ENCODE data around the gene DENND2C.
"Not testable (repeated sequence)": the region's sequence is repeated elsewhere in the genome, so short reads cannot be mapped to it uniquely, and the experiment has no call there.

The DENND2C gene

DNA sequence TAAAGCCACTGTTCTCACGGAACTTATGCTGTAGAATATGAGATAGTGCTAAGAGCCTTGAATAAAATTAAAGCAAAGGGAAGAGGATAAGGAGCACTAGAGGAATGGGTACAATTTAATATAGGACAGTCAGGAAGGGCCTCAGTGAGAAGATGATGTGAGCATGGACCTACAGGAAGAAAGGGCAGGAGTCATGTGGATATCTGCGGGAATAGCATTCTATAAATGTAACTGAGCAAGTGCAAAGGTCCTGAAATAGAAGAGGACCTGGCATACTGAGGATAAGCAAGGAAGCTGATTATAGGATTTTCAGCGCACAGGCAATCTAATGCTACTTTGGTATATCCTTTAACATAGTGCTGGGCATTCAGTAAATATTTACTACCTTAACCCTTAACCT, 75.8 kb downstream of the DENND2C start:
- Histone ChIP-seq H3K36me3 (ENCODE audit: control insufficient read depth, insufficient read depth, low read length, severe bottlenecking) (peaks cover 32% of the 10 kb centered on the region), H3K9me3 (ENCODE audit: control insufficient read depth, low read length) (no peaks in the 10 kb centered on the region), H3K9ac (ENCODE audit: low read length) (no peak overlapping the region), H3K27me3 (replicated peaks; ENCODE audit: control insufficient read depth, insufficient read depth, low read length) (no peaks in the 10 kb centered on the region), H3K4me1 (ENCODE audit: control insufficient read depth, insufficient read depth, low read length) (peaks cover 2% of the 10 kb centered on the region), H3K4me3 (ENCODE audit: low read length) (no peak overlapping the region)
- no peak for DNase-seq (ENCODE audit: low read depth)

DNA sequence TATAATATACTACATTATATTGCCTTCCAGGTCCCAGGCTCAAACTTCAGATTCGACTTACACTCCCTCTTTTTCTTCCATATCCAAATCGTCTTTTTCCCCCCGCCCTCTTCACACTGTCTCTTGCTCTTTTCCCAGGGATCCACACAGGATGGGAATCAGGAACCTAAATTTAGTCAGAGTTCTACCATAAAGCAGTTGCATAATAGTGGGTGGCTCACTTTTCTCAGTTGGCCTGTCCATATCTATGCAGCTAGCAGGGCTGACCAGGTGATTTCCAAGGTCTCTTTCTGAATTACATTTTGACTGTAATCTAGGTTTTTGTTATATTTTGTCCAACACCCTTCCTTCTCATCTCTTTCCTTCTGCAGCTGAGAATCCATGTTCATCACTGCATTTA, 80.7 kb downstream of the DENND2C start:
- Histone ChIP-seq H3K9ac (ENCODE audit: low read length) (no peak overlapping the region), H3K36me3 (ENCODE audit: control insufficient read depth, insufficient read depth, low read length, severe bottlenecking) (peaks cover 14% of the 10 kb centered on the region), H3K9me3 (ENCODE audit: control insufficient read depth, low read length) (no peaks in the 10 kb centered on the region), H3K27me3 (replicated peaks; ENCODE audit: control insufficient read depth, insufficient read depth, low read length) (no peaks in the 10 kb centered on the region), H3K4me3 (ENCODE audit: low read length) (no peak overlapping the region), H3K4me1 (ENCODE audit: control insufficient read depth, insufficient read depth, low read length) (no peaks in the 10 kb centered on the region)
- no peak for DNase-seq (ENCODE audit: low read depth)

DNA sequence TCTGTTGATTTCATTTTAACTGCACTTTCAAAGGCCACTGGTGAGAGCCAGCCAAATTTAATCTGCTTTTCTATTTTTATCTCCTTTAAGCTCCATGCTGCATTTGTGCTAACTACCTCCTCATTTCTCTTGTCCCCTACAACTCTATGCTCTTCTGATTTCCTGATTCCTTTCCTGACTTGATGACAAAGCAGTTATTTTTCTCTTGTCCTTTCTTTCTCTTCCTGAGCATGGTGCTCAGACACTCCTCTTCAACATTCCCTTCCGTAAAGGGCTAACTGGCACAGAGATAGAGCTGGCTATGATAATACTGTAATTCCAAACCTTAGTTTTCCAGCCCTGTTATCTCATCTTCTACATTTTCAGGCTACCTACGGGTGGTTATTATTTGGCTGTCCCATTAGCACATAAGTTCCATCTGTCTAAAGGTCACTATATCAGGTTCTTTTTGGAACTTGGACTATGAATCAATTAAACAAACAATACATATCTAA, 81.6 kb downstream of the DENND2C start:
- no peak for DNase-seq (ENCODE audit: low read depth)
- H3K4me3 ChIP-seq (ENCODE audit: low read length), result no peak overlapping the region
- H3K4me1 ChIP-seq (ENCODE audit: control insufficient read depth, insufficient read depth, low read length), result no peaks in the 10 kb centered on the region
- no peaks in the 10 kb centered on the region for H3K9me3 ChIP-seq (ENCODE audit: control insufficient read depth, low read length)
- no peaks in the 10 kb centered on the region for H3K27me3 ChIP-seq (replicated peaks; ENCODE audit: control insufficient read depth, insufficient read depth, low read length)
- peaks cover 7% of the 10 kb centered on the region for H3K36me3 ChIP-seq (ENCODE audit: control insufficient read depth, insufficient read depth, low read length, severe bottlenecking)
- no peak overlapping the region for H3K9ac ChIP-seq (ENCODE audit: low read length)

DNA sequence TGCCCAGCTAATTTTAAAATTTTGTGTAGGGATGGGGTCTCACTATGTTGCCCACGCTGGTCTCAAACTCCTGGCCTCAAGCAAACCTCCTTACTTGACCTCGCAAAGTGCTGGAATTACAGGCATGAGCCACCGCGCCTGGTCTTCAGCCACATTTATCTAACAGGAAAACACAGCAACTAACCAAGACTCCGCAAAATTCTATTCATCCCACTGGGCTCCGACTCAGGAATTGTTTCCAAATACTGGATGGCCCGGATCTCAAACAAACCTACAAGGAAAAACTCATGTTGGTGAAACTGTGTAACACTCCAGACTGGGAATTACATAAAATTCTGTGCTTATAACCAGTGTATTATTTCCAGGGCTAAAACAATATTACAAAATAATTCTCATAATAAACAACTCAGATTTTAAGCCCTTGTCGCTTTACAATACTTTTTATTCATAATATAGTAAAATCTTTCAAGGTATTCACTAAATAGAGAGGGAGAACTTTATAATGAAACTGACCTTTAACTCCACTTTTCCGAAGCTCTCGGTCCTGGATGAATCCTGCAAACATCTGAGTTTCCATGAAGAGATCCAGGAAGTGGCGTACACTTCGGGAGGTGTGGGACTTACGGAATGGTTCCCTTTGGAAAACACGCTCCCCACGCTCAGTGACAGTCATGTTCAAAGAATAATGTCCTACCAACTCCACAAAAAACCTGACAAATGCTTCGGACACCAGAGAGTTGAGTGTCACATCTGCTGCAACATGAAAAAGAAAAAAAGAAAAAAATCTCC, 82.5 kb downstream of the DENND2C start:
- no peak overlapping the region for H3K9ac ChIP-seq (ENCODE audit: low read length)
- H3K4me1 ChIP-seq (ENCODE audit: control insufficient read depth, insufficient read depth, low read length), result peaks cover under 1% of the 10 kb centered on the region
- H3K9me3 ChIP-seq (ENCODE audit: control insufficient read depth, low read length), result no peaks in the 10 kb centered on the region
- DNase-seq (ENCODE audit: low read depth), result no peak
- H3K36me3 ChIP-seq (ENCODE audit: control insufficient read depth, insufficient read depth, low read length, severe bottlenecking), result peaks cover 3% of the 10 kb centered on the region
- no peaks in the 10 kb centered on the region for H3K27me3 ChIP-seq (replicated peaks; ENCODE audit: control insufficient read depth, insufficient read depth, low read length)
- no peak overlapping the region for H3K4me3 ChIP-seq (ENCODE audit: low read length)

- H3K27me3 ChIP-seq (replicated peaks; ENCODE audit: control insufficient read depth, insufficient read depth, low read length), result no peaks in the 10 kb centered on the region
- H3K4me3 ChIP-seq (ENCODE audit: low read length), result no peak overlapping the region
- peaks cover 3% of the 10 kb centered on the region for H3K36me3 ChIP-seq (ENCODE audit: control insufficient read depth, insufficient read depth, low read length, severe bottlenecking)
- H3K9ac ChIP-seq (ENCODE audit: low read length), result no peak overlapping the region
- DNase-seq (ENCODE audit: low read depth), result no peak
- peaks cover 8% of the 10 kb centered on the region for H3K4me1 ChIP-seq (ENCODE audit: control insufficient read depth, insufficient read depth, low read length)
- no peaks in the 10 kb centered on the region for H3K9me3 ChIP-seq (ENCODE audit: control insufficient read depth, low read length)
Measured at GRCh38 chr1:114586513-114587047, 83.3 kb downstream of the DENND2C start.

- DNase-seq (ENCODE audit: low read depth), result peak; percentile 44
- Histone ChIP-seq H3K9me3 (ENCODE audit: control insufficient read depth, low read length) (no peaks in the 10 kb centered on the region), H3K36me3 (ENCODE audit: control insufficient read depth, insufficient read depth, low read length, severe bottlenecking) (no peaks in the 10 kb centered on the region), H3K27me3 (replicated peaks; ENCODE audit: control insufficient read depth, insufficient read depth, low read length) (no peaks in the 10 kb centered on the region), H3K9ac (ENCODE audit: low read length) (no peak overlapping the region), H3K4me3 (ENCODE audit: low read length) (no peak overlapping the region), H3K4me1 (ENCODE audit: control insufficient read depth, insufficient read depth, low read length) (peaks cover 17% of the 10 kb centered on the region)
Measured at GRCh38 chr1:114585231-114585630, 84.6 kb downstream of the DENND2C start.

DNA sequence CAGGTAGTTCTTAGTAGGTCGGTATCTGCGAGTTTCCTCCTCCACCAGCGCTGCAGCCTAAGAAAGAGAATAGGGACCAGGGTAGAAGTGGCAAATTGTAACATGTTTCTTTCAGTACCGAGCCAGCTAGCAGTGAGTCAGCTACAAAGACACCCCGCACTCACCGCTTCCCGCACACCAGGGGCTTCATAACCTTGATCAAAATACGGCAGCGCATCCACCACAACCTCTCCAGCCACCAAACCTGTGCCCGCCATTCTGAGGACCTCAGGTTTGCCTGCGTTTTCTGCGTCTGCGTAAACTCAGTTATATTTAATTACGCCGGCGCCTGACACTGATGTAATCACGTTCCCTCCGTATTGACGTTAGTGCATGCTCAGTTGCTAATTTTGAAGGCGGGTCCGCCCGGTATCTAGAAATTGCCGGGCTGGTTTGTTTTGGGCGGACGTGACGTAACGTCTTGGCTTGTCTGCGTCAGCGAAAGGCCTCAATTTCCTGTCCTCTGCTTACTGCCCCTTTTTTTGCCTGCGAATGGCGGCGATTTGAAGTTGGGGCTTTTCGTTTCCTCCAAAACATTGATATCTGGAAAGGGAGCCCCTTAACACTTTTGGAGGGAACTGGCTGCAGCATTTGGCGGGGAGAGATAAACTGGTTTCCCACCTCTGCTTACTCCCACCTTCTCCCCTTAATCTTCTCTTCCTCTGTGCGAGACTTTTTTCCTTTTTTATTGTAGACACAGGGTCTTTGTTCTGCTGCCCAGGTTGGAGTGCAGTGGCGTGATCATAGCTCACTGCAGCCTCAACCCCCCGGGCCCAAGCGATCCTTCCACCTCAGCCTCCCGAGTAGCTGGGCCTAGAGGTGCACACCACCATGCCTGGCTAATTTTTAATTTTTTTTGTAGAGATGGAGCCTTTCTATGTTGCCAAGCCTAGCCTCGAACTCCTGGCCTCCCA, 88.2 kb downstream of the DENND2C start, which contains the start of gene BCAS2:
BCAS2 (minus strand) TSS at position 281 of the 953 bp plus-strand sequence; CDS start at position 257, 24 bp downstream.
- H3K9me3 ChIP-seq (ENCODE audit: control insufficient read depth, low read length), result no peaks in the 10 kb centered on the region
- peaks cover 18% of the 10 kb centered on the region for H3K4me1 ChIP-seq (ENCODE audit: control insufficient read depth, insufficient read depth, low read length)
- H3K27me3 ChIP-seq (replicated peaks; ENCODE audit: control insufficient read depth, insufficient read depth, low read length), result no peaks in the 10 kb centered on the region
- H3K9ac ChIP-seq (ENCODE audit: low read length), result peak within 1 kb of the TSS; percentile 89
- H3K36me3 ChIP-seq (ENCODE audit: control insufficient read depth, insufficient read depth, low read length, severe bottlenecking), result peaks cover 24% of the 10 kb centered on the region
- H3K4me3 ChIP-seq (ENCODE audit: low read length), result peak within 1 kb of the TSS; percentile 94
- DNase-seq (ENCODE audit: low read depth), result peak; percentile 99

GRCh38 chr1:114574365-114574764, 95.5 kb downstream of the DENND2C start:
- Histone ChIP-seq H3K9me3 (ENCODE audit: control insufficient read depth, low read length) (no peaks in the 10 kb centered on the region), H3K9ac (ENCODE audit: low read length) (no peak overlapping the region), H3K4me3 (ENCODE audit: low read length) (no peak overlapping the region), H3K4me1 (ENCODE audit: control insufficient read depth, insufficient read depth, low read length) (no peaks in the 10 kb centered on the region), H3K36me3 (ENCODE audit: control insufficient read depth, insufficient read depth, low read length, severe bottlenecking) (peaks cover 81% of the 10 kb centered on the region), H3K27me3 (replicated peaks; ENCODE audit: control insufficient read depth, insufficient read depth, low read length) (no peaks in the 10 kb centered on the region)
- DNase-seq (ENCODE audit: low read depth), result no peak

DNA sequence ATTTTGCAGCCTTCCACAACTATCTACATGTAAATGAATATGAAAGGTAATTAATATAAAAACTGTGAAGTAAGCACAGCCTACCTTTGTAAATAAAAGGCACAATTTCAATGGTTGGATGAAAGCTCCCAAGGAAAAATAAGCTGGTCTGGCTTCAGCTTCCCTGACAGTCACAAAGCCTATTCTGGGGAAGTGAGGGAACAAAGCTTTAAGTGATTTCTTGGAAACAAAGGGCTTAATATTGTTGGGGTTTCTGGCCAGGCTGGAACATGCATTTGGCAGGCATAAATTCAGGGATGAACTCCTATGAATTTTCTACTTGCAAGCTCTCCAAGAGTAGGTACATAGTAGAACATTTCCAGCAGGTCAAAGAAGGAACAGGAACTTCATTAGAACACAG, 105.7 kb downstream of the DENND2C start:
- Histone ChIP-seq H3K9ac (ENCODE audit: low read length) (no peak overlapping the region), H3K27me3 (replicated peaks; ENCODE audit: control insufficient read depth, insufficient read depth, low read length) (no peaks in the 10 kb centered on the region), H3K4me1 (ENCODE audit: control insufficient read depth, insufficient read depth, low read length) (no peaks in the 10 kb centered on the region), H3K4me3 (ENCODE audit: low read length) (no peak overlapping the region), H3K36me3 (ENCODE audit: control insufficient read depth, insufficient read depth, low read length, severe bottlenecking) (peaks cover 42% of the 10 kb centered on the region), H3K9me3 (ENCODE audit: control insufficient read depth, low read length) (no peaks in the 10 kb centered on the region)
- no peak for DNase-seq (ENCODE audit: low read depth)

DNA sequence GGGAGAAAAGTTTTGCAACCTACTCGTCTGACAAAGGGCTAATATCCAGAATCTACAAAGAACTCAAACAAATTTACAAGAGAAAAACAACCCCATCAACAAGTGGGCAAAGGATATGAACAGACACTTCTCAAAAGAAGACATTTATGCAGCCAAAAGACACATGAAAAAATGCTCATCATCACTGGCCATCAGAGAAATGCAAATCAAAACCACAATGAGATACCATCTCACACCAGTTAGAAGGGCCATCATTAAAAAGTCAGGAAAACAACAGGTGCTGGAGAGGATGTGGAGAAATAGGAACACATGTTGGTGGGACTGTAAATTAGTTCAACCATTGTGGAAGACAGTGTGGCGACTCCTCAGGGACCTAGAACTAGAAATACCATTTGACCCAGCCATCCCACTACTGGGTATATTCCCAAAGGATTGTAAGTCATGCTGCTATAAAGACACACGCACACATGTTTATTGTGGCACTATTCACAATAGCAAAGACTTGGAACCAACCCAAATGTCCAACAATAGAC, 106.8 kb downstream of the DENND2C start:
- peaks cover 31% of the 10 kb centered on the region for H3K36me3 ChIP-seq (ENCODE audit: control insufficient read depth, insufficient read depth, low read length, severe bottlenecking)
- not testable (repeated sequence) for DNase-seq (ENCODE audit: low read depth); H3K4me3 ChIP-seq (ENCODE audit: low read length); H3K9me3 ChIP-seq (ENCODE audit: control insufficient read depth, low read length); H3K9ac ChIP-seq (ENCODE audit: low read length); H3K4me1 ChIP-seq (ENCODE audit: control insufficient read depth, insufficient read depth, low read length); H3K27me3 ChIP-seq (replicated peaks; ENCODE audit: control insufficient read depth, insufficient read depth, low read length)

DNA sequence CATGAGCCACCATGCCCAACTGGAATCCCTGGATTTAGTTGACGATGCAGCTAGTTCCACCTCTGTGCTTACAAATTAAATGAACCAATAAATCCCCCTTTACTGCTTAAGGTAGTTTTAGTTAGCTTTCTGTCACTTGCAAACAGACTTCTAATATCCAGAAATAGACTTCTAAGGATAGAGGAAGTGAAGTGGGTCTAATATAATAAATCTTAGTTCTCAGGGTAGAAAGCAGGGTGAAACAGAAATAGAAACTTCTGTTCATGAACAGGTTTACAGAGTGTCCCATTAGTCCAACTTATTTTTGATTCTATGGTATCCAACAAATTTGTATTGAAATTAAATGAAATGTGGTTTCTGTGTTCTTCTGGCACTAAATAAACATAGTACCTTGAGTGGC, 108.5 kb downstream of the DENND2C start:
- peaks cover 13% of the 10 kb centered on the region for H3K36me3 ChIP-seq (ENCODE audit: control insufficient read depth, insufficient read depth, low read length, severe bottlenecking)
- H3K27me3 ChIP-seq (replicated peaks; ENCODE audit: control insufficient read depth, insufficient read depth, low read length), result no peaks in the 10 kb centered on the region
- H3K9me3 ChIP-seq (ENCODE audit: control insufficient read depth, low read length), result no peaks in the 10 kb centered on the region
- H3K4me1 ChIP-seq (ENCODE audit: control insufficient read depth, insufficient read depth, low read length), result no peaks in the 10 kb centered on the region
- no peak overlapping the region for H3K4me3 ChIP-seq (ENCODE audit: low read length)
- H3K9ac ChIP-seq (ENCODE audit: low read length), result no peak overlapping the region
- no peak for DNase-seq (ENCODE audit: low read depth)

All from adipocyte (in vitro differentiated cells).